Nephron (organoid): ENCODE results near the gene RIMS3.
"Not testable (repeated sequence)": the region's sequence is repeated elsewhere in the genome, so short reads cannot be mapped to it uniquely, and the experiment has no call there.

Experiments used
- H3K27ac Mint-ChIP-seq, 3 experiments: 2 replicates each; pipeline ENCODE4 v1.8.0; 2020; ENCODE audit warnings: mixed read lengths in 3 of 3, mild to moderate bottlenecking in 2 of 3, moderate library complexity in 1 of 3
- H3K27me3 Mint-ChIP-seq: 2 replicates; pipeline ENCODE4 v1.8.0; 2021; ENCODE audit warnings: low read depth, mild to moderate bottlenecking, moderate library complexity, mixed read lengths
- H3K36me3 Mint-ChIP-seq: 2 replicates; pipeline ENCODE4 v1.8.0; 2020; ENCODE audit warnings: low read depth, mixed read lengths
- H3K4me1 Mint-ChIP-seq: 2 replicates; pipeline ENCODE4 v1.8.0; 2020; ENCODE audit warnings: mixed read lengths
- H3K4me3 Mint-ChIP-seq, 3 experiments: 2 replicates each; pipeline ENCODE4 v1.8.0; 2020; ENCODE audit warnings: mild to moderate bottlenecking in 3 of 3, mixed read lengths in 3 of 3, moderate library complexity in 2 of 3
- H3K9me3 Mint-ChIP-seq: 2 replicates; pipeline ENCODE4 v1.8.0; 2020; ENCODE audit warnings: mixed read lengths
- CTCF ChIP-seq, 3 experiments: fragments of 200-600 bp; sonication (generic); IDR thresholded peaks; one replicate each; pipeline ENCODE4 v1.5.0; 2021; ENCODE audit warnings: antibody characterized with exemption in 3 of 3; ENCODE audit not compliant: unreplicated experiment in 3 of 3

Gene RIMS3

GRCh38 chr1:40583980-40584379, 81.5 kb downstream of the RIMS3 start:
- no peak overlapping the region for H3K27ac Mint-ChIP-seq
- H3K9me3 Mint-ChIP-seq = no peaks in the 10 kb centered on the region
- H3K27me3 Mint-ChIP-seq = peaks cover 19% of the 10 kb centered on the region
- no peaks in the 10 kb centered on the region for H3K4me1 Mint-ChIP-seq
- H3K4me3 Mint-ChIP-seq = no peak overlapping the region
- no peak for TF ChIP-seq CTCF (IDR thresholded peaks at IDR 0.05; ENCODE audit: unreplicated experiment in 3 of 3)
- H3K36me3 Mint-ChIP-seq = no peaks in the 10 kb centered on the region

GRCh38 chr1:40582116-40582515, 83.4 kb downstream of the RIMS3 start:
- Mint-ChIP-seq H3K4me1 (no peaks in the 10 kb centered on the region), H3K9me3 (peaks cover under 1% of the 10 kb centered on the region), H3K27ac (no peak overlapping the region), H3K36me3 (no peaks in the 10 kb centered on the region), H3K27me3 (peaks cover 11% of the 10 kb centered on the region), H3K4me3 (no peak overlapping the region)
- TF ChIP-seq CTCF (IDR thresholded peaks at IDR 0.05; ENCODE audit: unreplicated experiment in 3 of 3) = no peak

GRCh38 chr1:40575336-40575735, 90.1 kb downstream of the RIMS3 start:
- Mint-ChIP-seq H3K27me3 (peaks cover 13% of the 10 kb centered on the region), H3K36me3 (no peaks in the 10 kb centered on the region), H3K27ac (no peak overlapping the region), H3K9me3 (peaks cover 5% of the 10 kb centered on the region), H3K4me1 (no peaks in the 10 kb centered on the region), H3K4me3 (no peak overlapping the region)
- no peak for TF ChIP-seq CTCF (IDR thresholded peaks at IDR 0.05; ENCODE audit: unreplicated experiment in 3 of 3)

GRCh38 chr1:40574805-40575204, 90.7 kb downstream of the RIMS3 start:
- H3K27me3 Mint-ChIP-seq, H3K4me1 Mint-ChIP-seq, H3K4me3 Mint-ChIP-seq, H3K9me3 Mint-ChIP-seq, H3K27ac Mint-ChIP-seq, H3K36me3 Mint-ChIP-seq: not testable (repeated sequence)
